ENCODE results near the gene APBA2.

APBA2 gene

DNA sequence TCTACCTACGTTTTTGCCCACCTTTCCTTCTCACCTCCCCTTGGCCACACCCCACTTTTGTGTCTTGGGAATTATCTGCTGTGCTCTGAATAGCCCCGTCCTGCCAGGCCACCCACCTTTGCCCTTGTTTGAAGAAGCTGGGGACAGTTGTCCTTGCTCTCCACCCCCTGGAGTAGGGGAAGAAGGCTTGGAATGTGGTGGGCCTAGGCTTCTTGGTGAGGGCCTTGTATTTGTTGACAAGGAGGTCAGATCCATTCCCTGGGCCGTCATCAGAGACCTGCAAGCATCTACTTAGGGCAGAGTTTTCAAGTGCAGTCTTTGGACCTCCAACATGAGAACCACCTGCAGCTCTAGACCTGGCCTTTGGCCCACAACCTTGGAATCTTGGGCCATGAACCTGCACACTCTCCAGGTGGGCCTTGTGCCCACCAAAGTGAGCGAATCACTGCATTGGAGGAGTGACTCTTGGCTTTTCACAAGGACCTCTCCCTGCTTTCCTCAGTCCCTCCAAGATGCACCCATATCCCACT, 160.6 kb downstream of the APBA2 start:
- TF ChIP-seq CTCF (IDR thresholded peaks at IDR 0.05; ENCODE audit: low read depth, low read length) = no peak
- no peak for TF ChIP-seq POLR2A (IDR thresholded peaks at IDR 0.05; ENCODE audit: extremely low read depth, insufficient read length)
- no peak for TF ChIP-seq MYC (IDR thresholded peaks at IDR 0.05; ENCODE audit: low read depth, low read length)
- no peak for TF ChIP-seq MAX (IDR thresholded peaks at IDR 0.05; ENCODE audit: low read depth, low read length)
- no peak overlapping the region for H3K4me3 ChIP-seq (ENCODE audit: low read depth, low read length)
- no peak for DNase-seq (ENCODE audit: low read depth)

GRCh38 chr15:29046977-29047376, 161.2 kb downstream of the APBA2 start:
- DNase-seq (ENCODE audit: low read depth) = no peak
- no peak overlapping the region for H3K4me3 ChIP-seq (ENCODE audit: low read depth, low read length)
- no peak for TF ChIP-seq CTCF (IDR thresholded peaks at IDR 0.05; ENCODE audit: low read depth, low read length)
- TF ChIP-seq MYC (IDR thresholded peaks at IDR 0.05; ENCODE audit: low read depth, low read length) = no peak
- TF ChIP-seq MAX (IDR thresholded peaks at IDR 0.05; ENCODE audit: low read depth, low read length) = no peak
- TF ChIP-seq POLR2A (IDR thresholded peaks at IDR 0.05; ENCODE audit: extremely low read depth, insufficient read length) = no peak

DNA sequence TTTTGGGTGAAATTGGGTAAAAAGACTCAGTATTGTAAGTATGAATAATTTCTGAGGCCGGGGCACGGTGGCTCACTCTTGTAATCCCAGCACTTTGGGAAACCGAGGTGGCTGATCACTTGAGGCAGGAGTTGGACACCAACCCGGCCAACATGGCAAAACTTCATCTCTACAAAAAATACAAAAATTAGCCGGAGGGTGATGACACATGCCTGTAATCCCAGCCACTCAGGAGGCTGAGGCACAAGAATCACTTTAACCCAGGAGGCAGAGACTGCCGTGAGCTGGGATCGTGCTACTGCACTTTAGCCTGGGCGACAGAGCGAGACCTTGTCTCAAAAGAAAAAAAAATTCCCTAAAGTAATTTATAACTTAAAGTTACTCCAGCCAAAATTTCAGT, 162.2 kb downstream of the APBA2 start:
- H3K4me3 ChIP-seq (ENCODE audit: low read depth, low read length) = no peak overlapping the region
- DNase-seq (ENCODE audit: low read depth) = no peak
- TF ChIP-seq MAX (IDR thresholded peaks at IDR 0.05; ENCODE audit: low read depth, low read length) (no peak), POLR2A (IDR thresholded peaks at IDR 0.05; ENCODE audit: extremely low read depth, insufficient read length) (no peak), MYC (IDR thresholded peaks at IDR 0.05; ENCODE audit: low read depth, low read length) (no peak), CTCF (IDR thresholded peaks at IDR 0.05; ENCODE audit: low read depth, low read length) (no peak)

DNA sequence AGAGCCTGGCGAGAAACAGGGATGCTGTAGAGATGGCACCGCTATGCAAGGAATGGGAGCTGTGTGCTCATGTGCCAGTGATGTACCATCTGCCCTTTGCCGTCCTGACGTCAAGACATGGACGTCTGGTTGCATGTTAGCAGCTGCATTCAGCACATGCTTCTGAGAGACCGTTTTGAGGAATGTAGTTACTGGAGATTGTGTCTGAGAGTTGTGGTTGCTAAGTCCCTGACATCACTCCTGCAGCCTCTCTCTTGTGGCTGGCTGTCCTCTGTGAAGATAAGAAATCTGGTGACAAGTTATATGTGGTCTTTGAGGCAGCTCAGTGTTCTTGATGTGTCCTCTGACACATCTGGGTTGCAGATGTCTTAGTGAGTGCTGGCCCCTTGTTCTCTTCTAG, 165.1 kb downstream of the APBA2 start:
- no peak overlapping the region for H3K4me3 ChIP-seq (ENCODE audit: low read depth, low read length)
- DNase-seq (ENCODE audit: low read depth) = no peak
- TF ChIP-seq MAX (IDR thresholded peaks at IDR 0.05; ENCODE audit: low read depth, low read length) (no peak), MYC (IDR thresholded peaks at IDR 0.05; ENCODE audit: low read depth, low read length) (no peak), POLR2A (IDR thresholded peaks at IDR 0.05; ENCODE audit: extremely low read depth, insufficient read length) (no peak), CTCF (IDR thresholded peaks at IDR 0.05; ENCODE audit: low read depth, low read length) (no peak)

- DNase-seq (ENCODE audit: low read depth) = no peak
- TF ChIP-seq CTCF (IDR thresholded peaks at IDR 0.05; ENCODE audit: low read depth, low read length) (no peak), MYC (IDR thresholded peaks at IDR 0.05; ENCODE audit: low read depth, low read length) (no peak), MAX (IDR thresholded peaks at IDR 0.05; ENCODE audit: low read depth, low read length) (no peak), POLR2A (IDR thresholded peaks at IDR 0.05; ENCODE audit: extremely low read depth, insufficient read length) (no peak)
Measured at GRCh38 chr15:29051422-29051821, 165.6 kb downstream of the APBA2 start.

More at GRCh38 chr15:29051422-29051821, 165.6 kb downstream of the APBA2 start:
- no peak overlapping the region for H3K4me3 ChIP-seq (ENCODE audit: low read depth, low read length)

All from NB4 (cell line).